HG03354 (cell line): ENCODE data around the gene TMEM187.
A peak's percentile ranks its signal among the peaks of the same experiment; 100 is the strongest.

Experiments
- ATAC-seq: cut with Tn5 transposase; IDR thresholded peaks from one replicate; pipeline ENCODE4 v1.9.1; 2021; ENCODE audit warnings: mild to moderate bottlenecking; ENCODE audit not compliant: unreplicated experiment, poor library complexity, severe bottlenecking

TMEM187 gene

GRCh38 chrX:153934148-153934761, 38.3 kb upstream of the TMEM187 start:
- peak; percentile 34 for ATAC-seq

GRCh38 chrX:153934762-153935325, 37.7 kb upstream of the TMEM187 start, which contains the start of gene NAA10:
Gene NAA10, minus strand, starts transcription at chrX:153935037. Its CDS starts 133 bp downstream, at chrX:153934904.
- peak; percentile 94 for ATAC-seq

- ATAC-seq: peak; percentile 10
Observed at GRCh38 chrX:153935326-153935851, 37.2 kb upstream of the TMEM187 start.

- ATAC-seq: no peak
Observed at GRCh38 chrX:153937056-153937455, 35.5 kb upstream of the TMEM187 start.

- ATAC-seq: no peak
Observed at GRCh38 chrX:153938226-153938786, 34.2 kb upstream of the TMEM187 start.

- no peak for ATAC-seq
Observed at GRCh38 chrX:153939573-153939972, 33.0 kb upstream of the TMEM187 start.

GRCh38 chrX:153941336-153942252, 31.0 kb upstream of the TMEM187 start:
- ATAC-seq: no peak

- no peak for ATAC-seq
Observed at GRCh38 chrX:153944140-153944799, 28.3 kb upstream of the TMEM187 start, which contains the start of gene RENBP. Gene RENBP, minus strand, starts transcription at chrX:153944643. Its CDS starts 33 bp downstream, at chrX:153944610.

- ATAC-seq: no peak
Observed at GRCh38 chrX:153944800-153945150, 27.8 kb upstream of the TMEM187 start.

GRCh38 chrX:153945956-153946943, 26.3 kb upstream of the TMEM187 start:
- ATAC-seq: no peak

GRCh38 chrX:153947009-153947769, 25.4 kb upstream of the TMEM187 start:
- peak; percentile 88 for ATAC-seq

- ATAC-seq: no peak
Observed at GRCh38 chrX:153948002-153948466, 24.5 kb upstream of the TMEM187 start.

GRCh38 chrX:153948847-153949805, 23.4 kb upstream of the TMEM187 start:
- ATAC-seq: no peak

- ATAC-seq: no peak
Observed at GRCh38 chrX:153950127-153950526, 22.4 kb upstream of the TMEM187 start.

- no peak for ATAC-seq
Observed at GRCh38 chrX:153951683-153952372, 20.7 kb upstream of the TMEM187 start.
